Hypothalamus (tissue), 51 donors: ENCODE results near the gene CPZ.
"Not testable (repeated sequence)": the region's sequence is repeated elsewhere in the genome, so short reads cannot be mapped to it uniquely, and the experiment has no call there.

Experiments
- DNase-seq, 51 donors: peaks; one replicate each; lab custom pipeline; 2025; lab: John Stamatoyannopoulos, UW

CPZ gene

GRCh38 chr4:8607603-8608481 lies 15.3 kb downstream of the CPZ start:
- DNase-seq = peak in 13 of 51 donors; percentile 0 to 43 (median 12)

- no peak for DNase-seq
These were observed 16.3 kb downstream of the CPZ start for GRCh38 chr4:8608714-8609391.

GRCh38 chr4:8609406-8609805 lies 16.8 kb downstream of the CPZ start:
- no peak for DNase-seq

- no peak for DNase-seq
These were observed 17.3 kb downstream of the CPZ start for GRCh38 chr4:8609824-8610350.

GRCh38 chr4:8610858-8611616 lies 18.5 kb downstream of the CPZ start:
- DNase-seq = no peak

- DNase-seq = no peak
These were observed 20.1 kb downstream of the CPZ start for GRCh38 chr4:8612646-8613045.

- no peak for DNase-seq
These were observed 21.1 kb downstream of the CPZ start for GRCh38 chr4:8613421-8614364.

GRCh38 chr4:8614365-8615193 lies 22.0 kb downstream of the CPZ start:
- no peak for DNase-seq

GRCh38 chr4:8615366-8615765 lies 22.8 kb downstream of the CPZ start:
- DNase-seq = no peak

GRCh38 chr4:8615921-8616787 lies 23.6 kb downstream of the CPZ start:
- DNase-seq = no peak

GRCh38 chr4:8616831-8617230 lies 24.3 kb downstream of the CPZ start:
- no peak for DNase-seq

GRCh38 chr4:8617486-8618040 lies 25.0 kb downstream of the CPZ start:
- no peak for DNase-seq

- DNase-seq = no peak
These were observed 25.9 kb downstream of the CPZ start for GRCh38 chr4:8618421-8618820.

- no peak for DNase-seq
These were observed 26.6 kb downstream of the CPZ start for GRCh38 chr4:8618961-8619720.

- DNase-seq = peak in 1 of 51 donors; percentile 7
These were observed 28.6 kb downstream of the CPZ start for GRCh38 chr4:8621135-8621534.

- DNase-seq = not testable (repeated sequence)
These were observed 32.2 kb downstream of the CPZ start for GRCh38 chr4:8624601-8625272.
